Hindlimb muscle (tissue), 1 donor: Measurements from ENCODE around the gene RCOR2. TPM values are rescaled to one million over a fixed set of nuclear protein-coding genes. Genes with fewer than 3 reads are reported as not detected.

Experiments
- DNase-seq: peaks from one replicate; pipeline ENCODE4 v3.0.0-alpha.2; 2013
- polyA plus RNA-seq: library from polyadenylated mRNA; unstranded; fragments of 120-200 nt; gene quantifications from one replicate; pipeline ENCODE4 v1.2.1, GENCODE V29; 2013; ENCODE audit not compliant: insufficient read length

RCOR2 gene
- polyA plus RNA-seq, 1 donor = 11.0 TPM

GRCh38 chr11:63922673-63923192 lies 5.8 kb upstream of the RCOR2 start:
- no peak for DNase-seq

DNA sequence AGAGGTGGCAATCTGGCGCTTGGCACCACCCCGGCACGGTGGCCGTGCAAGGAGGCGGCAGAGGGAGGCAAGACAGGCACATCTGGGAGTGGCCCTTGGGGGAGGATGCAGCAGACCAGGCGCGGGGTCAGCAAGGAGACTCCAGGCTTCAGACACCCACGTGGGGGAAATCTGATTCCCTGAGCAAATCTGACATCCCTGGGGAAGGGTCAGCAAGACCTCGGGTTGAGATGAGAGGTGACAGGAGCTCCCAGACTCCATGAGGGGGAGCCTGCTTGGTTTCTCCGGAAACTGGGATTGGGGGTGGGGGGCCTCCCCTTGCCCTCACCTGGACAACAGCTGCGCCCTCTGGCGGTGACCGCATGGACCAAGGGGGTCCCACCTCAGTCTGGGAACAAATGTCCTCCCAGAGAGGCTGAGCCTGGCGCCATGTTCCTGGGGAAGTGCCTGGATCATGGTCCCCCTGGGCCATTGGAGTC lies 4.0 kb upstream of the RCOR2 start:
- DNase-seq = peak; percentile 42

DNA sequence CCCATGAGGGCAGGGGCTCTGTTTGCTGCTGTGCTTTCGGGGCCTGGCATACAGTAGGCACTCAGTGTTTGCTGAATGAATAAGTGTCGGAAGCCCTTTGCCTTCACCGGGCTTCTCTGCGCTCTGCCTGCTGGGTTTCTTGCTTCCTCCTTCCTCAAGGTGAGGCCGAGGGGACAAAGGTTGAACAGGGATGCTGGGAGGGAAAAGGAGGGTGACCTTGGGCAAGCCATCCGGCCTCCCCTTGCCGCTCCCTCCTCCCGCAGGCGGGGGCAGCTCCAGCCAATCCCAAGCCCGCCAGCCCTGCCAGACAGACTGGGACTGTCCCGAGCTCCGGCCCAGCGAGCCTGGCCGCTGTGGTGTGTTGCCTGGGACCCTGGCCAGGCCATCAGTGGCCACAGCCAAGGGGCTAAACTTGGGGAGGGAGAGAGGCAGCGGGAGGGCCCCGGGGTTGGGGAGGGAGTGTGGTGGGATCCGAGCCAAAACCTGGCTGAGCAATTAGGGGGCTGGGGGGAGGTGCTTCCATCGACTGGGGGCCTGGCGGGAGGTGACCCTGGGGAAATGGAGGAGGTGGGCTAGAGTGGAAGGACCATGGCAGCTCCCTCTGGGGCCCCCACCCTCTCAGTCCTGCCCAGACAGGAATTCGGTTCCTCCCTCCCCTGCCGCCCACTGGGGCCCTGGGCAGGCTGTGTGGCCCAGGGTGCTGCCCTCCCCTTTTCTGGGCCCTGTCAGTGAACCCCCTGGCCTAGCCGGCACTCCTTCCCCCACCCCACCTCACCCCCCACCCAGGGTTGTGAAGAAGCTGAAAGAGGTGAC lies 3.4 kb upstream of the RCOR2 start:
- DNase-seq = peak; percentile 62

DNA sequence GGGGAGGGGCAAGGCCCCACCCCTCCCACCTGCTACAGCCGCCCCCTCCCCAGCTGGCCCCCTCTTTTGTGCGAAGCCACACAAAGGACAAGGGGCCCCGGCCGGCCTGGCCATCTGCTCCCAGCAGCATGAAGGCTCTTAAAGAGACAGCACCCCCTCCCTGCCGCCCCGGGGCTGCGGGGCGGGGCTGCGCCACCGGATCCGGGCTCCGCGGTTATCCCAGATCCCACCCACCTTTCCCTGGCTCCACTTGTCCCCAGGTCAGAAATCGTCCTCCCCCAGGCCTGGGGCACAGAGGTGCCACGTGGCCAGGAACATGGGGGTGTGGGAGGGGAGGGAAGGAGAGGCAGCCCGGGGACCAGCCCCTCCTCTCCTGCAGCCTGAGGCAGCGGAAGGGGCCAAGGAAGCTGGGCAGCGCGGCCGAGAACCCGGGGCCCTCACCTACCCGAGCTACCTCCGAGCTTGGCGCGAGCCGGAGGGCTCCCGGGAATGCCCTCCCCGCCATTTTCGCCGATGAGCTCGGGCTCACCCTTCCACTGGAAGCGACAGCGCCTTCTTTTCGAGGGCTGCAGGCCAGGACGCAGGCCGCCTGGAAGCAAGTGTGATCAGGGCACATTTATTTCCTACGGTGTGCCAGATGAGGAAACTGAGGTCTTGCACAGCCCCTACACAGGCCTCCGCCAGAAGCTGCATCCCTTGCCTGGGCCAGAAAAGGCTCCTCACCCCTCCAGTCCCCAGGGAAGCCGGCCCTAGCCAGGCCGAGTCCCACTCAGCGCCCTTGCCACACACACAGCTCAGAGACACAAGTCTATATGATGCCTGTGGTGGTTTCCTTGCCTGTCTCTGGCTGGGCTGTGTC lies 2.5 kb upstream of the RCOR2 start:
- peak; percentile 71 for DNase-seq

DNA sequence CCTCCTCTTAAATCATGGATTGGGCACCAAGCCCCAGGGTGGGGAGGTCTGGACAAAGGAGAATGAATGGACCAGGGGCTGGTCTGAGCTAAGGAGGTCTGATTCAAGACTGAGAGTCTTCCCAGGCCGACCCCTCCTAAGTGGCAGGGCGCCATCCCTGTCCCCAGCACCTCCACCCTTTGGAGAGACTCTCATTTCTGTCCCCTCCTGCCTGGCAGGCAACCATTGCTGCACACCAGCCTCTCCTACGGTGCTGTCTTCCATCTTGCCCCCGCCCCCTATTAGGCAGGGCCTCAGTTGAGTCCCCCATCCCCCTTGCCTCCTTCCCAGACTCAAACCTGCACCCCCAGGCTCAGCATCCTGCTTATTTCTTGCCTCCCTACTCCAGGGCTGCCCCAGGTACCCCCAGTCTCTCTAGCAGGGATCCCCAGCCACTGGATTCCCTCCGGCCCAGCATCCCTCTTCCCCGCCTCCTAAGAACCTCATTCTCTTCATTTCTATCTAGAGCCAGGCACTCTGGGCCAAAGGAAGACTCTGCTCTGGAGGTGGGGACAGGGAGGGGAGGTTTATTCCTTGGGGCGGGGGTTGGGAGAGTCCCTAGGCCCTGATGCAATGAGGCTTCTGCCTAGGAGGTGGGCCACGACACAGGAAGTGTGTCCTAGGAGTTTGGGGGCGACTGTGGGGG lies 1.7 kb upstream of the RCOR2 start:
- peak; percentile 74 for DNase-seq

DNA sequence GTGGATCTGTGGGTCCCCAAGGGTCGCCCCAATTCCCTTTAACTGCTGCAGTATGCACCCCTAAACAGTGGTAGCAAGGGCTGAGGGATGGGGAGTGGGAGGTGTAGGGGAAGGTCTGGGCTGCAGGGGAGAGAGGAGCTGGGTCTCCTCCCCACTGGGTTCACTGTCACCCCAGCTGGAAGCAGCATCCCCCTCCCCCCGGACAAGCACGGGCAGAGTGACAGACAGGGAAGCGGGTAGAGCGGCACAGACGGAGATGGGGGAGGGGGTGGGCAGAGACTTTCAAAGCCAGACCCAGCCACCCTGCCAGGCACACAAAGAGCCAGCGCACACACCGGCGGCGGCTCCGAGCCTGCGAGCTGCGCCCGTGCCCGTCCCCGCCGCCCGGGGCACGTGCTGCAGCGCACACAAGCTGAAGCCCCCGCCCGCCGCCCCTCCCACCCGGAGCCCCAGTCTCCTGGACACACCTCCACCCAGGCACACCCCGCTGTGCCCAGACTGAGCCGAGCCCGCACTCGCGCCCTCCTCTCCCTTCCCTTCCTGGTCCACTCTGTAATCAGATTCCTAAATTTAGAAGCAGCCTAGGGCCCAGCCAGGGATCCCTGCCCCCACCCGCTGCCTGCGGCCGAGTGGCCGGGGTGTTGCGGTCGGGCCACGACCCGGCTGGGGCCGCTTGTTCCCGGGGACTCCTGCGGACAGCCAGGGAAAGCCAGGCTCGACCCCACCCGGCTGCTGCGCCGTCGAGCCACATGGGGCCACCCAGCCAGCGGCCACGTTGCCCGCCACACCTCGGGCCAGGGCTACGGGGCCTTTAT lies 935 bp upstream of the RCOR2 start:
- DNase-seq = peak; percentile 75

GRCh38 chr11:63915961-63916836 lies 765 bp downstream of the RCOR2 start:
- peak; percentile 50 for DNase-seq

DNA sequence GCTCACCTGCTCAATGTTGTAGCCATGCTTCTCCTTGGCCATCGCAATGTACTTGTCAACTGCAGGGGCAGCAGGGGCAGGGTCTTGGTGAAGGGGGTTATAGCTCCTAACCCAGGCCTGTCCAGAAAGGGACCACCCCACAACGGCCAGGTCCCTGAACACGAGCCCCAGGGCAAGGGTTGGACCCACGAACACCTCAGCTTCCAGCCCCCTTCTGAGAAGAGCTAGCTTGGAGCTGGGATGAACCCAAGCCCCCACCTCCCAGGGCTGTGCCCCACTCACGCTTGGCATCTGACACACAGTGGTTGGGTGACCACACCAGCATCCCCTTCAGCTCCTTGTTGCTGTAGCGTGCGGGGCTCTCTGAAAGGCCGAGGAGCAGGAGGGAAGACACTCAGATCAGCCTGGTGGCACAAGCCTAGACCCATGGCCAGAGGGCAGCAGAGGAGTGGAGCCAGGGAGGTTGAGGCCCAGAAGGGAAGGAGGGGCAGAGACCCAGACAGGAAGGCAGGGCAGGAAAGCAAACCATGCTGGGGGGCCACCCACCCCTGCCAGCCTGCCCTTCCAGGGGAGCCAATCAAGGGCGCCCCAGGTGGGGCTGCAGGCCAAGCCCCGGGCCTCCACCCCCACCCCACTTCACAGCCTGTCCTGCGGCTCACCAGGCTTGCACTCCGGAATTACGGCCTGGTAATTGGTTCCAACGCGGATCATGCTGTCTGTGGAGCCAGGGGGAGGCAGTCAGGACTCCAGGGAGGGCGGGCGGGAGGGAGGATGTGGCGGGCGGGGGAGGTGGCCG lies 1.9 kb downstream of the RCOR2 start:
- DNase-seq = no peak

- DNase-seq = no peak
These were observed 2.8 kb downstream of the RCOR2 start for GRCh38 chr11:63913866-63914830.

- DNase-seq = no peak
These were observed 4.3 kb downstream of the RCOR2 start for GRCh38 chr11:63912678-63913077.

GRCh38 chr11:63911876-63912275 lies 5.1 kb downstream of the RCOR2 start:
- DNase-seq = no peak

DNA sequence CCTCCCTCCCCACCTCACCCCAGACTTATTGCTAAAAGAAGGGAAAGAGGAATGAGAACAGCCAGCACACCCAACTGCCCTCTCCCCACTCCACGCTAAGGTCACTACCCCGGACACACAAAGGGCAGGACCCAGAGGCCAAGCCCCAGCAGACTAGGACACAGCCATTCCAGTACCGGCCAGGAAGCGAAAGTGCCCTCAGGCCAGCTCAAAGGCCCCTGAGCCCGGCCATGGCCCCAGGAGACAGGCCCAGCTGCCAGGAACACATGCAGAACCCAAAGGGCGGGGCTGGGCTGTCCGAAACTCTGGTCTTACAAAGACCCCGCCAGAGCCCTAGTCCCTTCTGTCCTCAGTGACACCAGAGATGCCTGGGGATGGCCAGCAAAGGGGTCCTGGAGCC lies 5.5 kb downstream of the RCOR2 start:
- no peak for DNase-seq

- no peak for DNase-seq
These were observed 6.3 kb downstream of the RCOR2 start for GRCh38 chr11:63910675-63911074.

DNA sequence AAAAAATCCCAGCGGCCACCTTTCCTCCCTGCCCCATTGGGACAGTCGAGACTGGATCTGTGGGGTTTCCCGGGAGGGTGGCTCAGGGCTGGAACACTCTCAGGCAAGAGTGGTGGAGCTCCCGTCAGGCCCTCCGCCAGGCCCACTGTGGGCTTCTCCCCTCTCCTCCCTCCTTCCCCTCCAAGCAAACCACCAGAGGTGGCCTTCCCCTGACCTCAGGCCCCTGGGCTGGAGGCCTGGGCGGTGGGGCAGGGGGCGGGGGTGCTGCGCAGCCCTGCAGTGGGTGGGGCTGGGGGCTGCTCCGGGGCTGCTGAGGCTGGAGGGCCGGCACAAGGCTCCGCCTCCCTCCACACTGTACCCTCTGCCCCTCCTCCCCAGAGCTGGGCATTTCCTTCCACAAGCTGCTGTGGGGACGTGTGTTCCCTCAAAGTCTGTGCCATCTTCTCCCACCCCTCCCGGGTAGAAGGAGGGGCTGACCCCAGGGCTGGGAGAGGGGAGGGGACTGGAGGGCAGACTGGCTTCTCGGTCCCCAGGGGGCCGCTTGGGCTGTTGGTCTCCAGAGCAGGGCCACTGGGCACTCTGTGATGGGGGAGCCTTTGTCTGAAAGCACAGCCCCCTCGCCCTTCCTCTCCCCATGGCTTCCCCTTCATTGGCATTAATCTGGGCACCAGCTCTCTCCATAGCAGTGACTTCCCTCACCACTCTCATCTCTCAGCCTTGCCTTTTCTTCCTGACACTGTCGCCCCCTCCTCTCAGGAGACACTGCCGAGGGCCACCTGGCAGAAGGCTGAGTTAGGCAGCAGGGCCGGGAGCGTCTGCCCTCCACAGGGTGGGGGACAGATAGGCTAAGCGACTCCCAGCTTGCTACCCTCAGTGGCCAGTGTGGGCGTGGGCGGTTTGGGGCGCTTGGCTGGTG lies 7.1 kb downstream of the RCOR2 start:
- DNase-seq = no peak

DNA sequence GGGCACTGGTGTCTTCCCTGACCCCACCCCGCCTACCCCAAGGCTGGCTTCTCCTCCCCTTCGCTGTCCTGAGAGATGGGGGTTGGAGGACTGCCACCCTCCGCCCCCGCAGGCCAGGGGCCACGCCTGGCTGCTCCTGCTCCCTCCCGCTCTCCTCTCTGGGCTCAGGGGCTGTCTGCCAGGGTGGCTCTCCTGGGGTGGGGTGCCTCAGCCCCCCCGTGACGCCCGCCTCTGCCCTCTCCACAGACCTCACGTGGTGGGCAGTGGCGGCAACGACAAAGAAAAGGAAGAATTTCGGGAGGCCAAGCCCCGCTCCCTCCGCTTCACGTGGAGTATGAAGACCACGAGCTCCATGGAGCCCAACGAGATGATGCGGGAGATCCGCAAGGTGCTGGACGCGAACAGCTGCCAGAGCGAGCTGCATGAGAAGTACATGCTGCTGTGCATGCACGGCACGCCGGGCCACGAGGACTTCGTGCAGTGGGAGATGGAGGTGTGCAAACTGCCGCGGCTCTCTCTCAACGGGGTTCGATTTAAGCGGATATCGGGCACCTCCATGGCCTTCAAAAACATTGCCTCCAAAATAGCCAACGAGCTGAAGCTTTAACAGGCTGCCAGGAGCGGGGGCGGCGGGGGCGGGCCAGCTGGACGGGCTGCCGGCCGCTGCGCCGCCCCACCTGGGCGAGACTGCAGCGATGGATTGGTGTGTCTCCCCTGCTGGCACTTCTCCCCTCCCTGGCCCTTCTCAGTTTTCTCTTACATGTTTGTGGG lies 8.1 kb downstream of the RCOR2 start:
- peak; percentile 59 for DNase-seq

- no peak for DNase-seq
These were observed 9.0 kb downstream of the RCOR2 start for GRCh38 chr11:63907808-63908530.
